GM21423 (cell line): ENCODE data around the gene HAUS3.
"Not testable (repeated sequence)": the region's sequence is repeated elsewhere in the genome, so short reads cannot be mapped to it uniquely, and the experiment has no call there.

ENCODE experiments used
- ATAC-seq: cut with Tn5 transposase; IDR thresholded peaks from one replicate; pipeline ENCODE4 v1.9.1; 2021; ENCODE audit warnings: mild to moderate bottlenecking, moderate library complexity; ENCODE audit not compliant: unreplicated experiment

HAUS3 gene

DNA sequence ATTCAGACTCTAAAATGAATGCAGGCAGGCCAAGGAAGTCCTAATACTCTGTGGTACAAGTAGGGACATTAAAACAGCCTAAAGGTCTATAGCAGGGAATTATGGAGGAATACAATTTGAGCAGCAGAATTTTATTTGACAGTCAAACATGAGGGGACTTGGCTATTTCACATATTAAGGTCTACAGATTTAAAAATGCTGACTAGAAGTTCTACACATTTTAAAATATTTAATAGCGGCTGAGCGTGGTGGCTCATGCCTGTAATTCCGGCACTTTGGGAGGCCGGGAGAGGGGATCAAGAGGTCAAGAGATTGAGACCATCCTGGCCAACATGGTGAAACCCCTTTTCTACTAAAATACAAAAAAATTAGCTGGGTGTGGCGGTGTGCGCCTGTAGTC is 10.8 kb downstream of the HAUS3 start:
- ATAC-seq: no peak

DNA sequence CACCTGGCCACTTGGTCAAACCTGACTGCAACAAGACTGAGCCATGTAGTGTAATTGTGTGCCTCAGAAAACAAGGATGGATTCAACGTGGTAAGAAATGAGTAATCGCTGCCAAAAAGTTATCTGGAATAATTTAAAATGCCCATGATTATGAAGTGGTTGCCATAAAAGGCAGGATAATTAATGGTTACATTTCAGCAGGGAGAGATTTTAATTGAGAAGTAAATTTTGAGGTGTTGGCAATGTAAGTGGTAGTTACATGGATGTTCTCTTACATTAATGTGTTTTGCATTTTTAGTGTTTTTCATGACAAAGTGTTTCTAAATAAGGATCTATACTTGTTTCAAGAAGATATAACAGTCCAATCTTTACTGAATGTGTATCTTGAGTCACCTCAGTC is 15.7 kb downstream of the HAUS3 start:
- no peak for ATAC-seq

DNA sequence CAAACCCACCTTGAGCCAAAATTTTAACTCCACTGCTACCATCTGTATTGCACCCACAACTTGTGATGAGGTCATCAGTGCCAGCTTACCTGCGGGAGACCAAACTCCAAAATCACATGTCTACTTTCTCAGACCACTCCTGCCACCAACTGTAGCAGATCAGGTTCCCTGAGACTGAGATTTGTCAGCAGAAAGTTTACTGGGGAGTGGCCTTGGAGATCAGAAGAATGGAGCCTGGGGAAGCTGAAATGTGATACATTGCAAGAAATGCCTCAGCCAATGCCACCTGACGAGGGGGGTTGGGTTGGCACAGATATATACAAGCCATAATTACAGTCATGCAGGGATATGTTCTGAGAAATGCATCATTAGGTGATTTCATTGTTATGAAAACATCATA is 19.1 kb downstream of the HAUS3 start:
- ATAC-seq: no peak

GRCh38 chr4:2221378-2221777 is 20.5 kb downstream of the HAUS3 start:
- ATAC-seq: not testable (repeated sequence)

DNA sequence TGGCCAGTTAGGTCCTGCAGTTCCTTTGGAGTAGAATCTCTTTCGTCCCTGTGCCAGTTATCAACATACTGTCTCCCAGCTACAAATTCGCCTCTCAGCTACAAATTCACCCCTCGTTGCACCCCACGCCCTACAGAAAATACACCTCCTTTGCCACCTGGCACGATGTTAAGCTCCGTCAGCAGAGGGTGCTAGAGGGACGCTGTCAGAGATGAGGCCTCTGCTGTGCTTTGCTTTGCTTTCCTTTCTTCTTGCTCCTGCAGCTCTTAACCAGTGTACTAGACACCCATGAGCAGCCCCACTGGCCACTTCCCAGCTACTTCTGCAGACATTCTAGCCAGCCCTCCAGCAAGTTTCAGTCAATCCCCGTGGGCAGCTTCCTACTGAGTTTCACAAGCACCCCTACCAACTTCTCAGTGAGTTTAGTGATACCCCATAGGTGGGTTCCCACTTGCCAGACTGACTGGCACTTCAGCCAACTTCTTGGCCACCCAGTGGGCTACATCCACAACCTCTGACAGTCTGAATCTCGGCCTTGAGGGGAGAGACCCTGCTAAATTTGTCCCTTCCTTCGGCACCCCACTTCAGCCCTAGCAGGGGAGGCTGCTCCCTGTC is 21.8 kb downstream of the HAUS3 start:
- ATAC-seq: no peak

- ATAC-seq: no peak
These were observed 22.6 kb downstream of the HAUS3 start for GRCh38 chr4:2219233-2219760.

- ATAC-seq: no peak
These were observed 23.5 kb downstream of the HAUS3 start for GRCh38 chr4:2218436-2218835.

DNA sequence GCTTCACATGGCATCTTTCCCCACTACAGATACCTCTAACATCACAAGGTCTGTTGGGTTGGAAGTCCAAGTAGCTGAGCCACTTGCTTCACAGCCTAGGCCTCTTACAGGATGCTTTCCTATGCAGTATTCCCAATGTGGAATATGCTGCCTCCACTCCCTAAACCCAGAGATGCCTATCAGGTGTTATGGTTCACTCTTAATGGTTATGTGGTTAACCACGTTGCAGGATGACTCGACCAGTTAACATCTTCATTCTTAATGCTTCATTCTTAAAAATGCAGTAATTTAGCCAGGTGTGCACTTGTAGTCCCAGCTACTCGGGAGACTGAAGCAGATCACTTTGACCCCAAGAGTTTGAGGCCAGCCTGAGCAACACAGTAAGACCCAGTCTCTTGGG is 24.2 kb downstream of the HAUS3 start:
- ATAC-seq: no peak

- ATAC-seq: no peak
These were observed 29.1 kb downstream of the HAUS3 start for GRCh38 chr4:2212831-2213230.

- not testable (repeated sequence) for ATAC-seq
These were observed 39.1 kb downstream of the HAUS3 start for GRCh38 chr4:2202789-2203188.

DNA sequence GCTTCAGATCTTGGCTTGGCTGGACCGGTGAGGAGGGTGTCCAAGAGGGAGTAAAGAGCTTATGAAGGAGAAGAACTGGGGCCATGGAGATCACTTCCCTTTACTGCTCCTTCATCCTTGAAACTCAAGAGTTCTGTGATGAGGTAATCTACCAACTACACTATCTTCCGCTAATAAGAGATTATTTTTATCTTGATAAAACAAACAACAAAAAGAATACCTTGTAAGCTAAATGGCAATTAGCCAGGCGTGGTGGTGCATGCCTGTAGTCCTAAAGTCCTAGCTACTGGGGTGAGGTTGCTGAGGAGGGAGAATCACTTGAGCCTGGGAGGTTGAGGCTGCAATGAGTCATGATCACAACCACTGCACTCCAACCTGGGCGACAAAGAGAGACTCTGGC is 47.4 kb downstream of the HAUS3 start:
- ATAC-seq: no peak

GRCh38 chr4:2193326-2193725 is 48.6 kb downstream of the HAUS3 start:
- ATAC-seq: no peak

GRCh38 chr4:2186865-2187172 is 55.1 kb downstream of the HAUS3 start:
- no peak for ATAC-seq

- ATAC-seq: no peak
These were observed 55.6 kb downstream of the HAUS3 start for GRCh38 chr4:2186133-2186864.

GRCh38 chr4:2183394-2183793 is 58.5 kb downstream of the HAUS3 start:
- ATAC-seq: no peak

DNA sequence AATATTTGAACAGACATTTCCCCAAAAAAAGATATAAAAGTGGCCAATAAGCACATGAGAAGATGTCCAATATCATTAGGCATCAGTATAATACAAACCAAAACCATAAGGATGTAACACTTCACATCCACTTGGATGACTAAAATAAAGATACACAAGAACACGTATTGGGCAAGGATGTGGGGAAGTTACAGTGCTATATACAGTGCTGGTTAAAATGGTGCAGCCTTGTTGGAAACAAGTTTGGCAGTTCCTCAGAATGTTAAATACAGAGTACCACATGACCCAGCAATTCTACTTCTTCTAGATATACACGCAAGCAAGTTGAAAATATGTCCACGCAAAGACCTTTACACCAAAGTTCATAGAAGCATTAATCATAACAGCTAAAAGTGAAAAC is 58.9 kb downstream of the HAUS3 start:
- ATAC-seq: no peak

GRCh38 chr4:2180410-2180809 is 61.5 kb downstream of the HAUS3 start:
- no peak for ATAC-seq

DNA sequence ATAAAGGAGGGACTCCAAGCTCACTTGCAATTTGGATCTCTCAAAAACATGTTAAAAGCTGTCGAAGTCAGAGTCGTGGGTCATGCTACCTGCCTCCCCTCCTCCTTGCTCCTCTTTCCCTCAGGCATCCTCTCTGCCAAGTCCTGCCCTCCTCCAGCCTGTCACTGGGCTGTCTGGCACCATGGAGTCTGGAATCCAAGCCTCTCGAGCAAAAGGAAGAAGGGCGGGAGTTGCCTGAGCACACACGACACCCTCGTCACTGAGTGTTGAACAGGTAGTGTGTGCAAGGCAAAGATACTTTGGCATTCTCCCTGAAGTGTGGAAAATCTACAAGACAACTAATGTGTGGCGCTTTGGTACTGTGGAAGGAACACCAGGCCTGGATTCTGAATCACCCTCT is 62.2 kb downstream of the HAUS3 start:
- ATAC-seq: no peak

- ATAC-seq: no peak
These were observed 62.9 kb downstream of the HAUS3 start for GRCh38 chr4:2178986-2179385.
